BJ (cell line): ENCODE measurements around the gene SFRP5. TPM values are rescaled to one million over a fixed set of nuclear protein-coding genes. Genes with fewer than 3 reads are reported as not detected.

Experiments used
- CTCF ChIA-PET: fragments of 350-600 bp; formaldehyde crosslinking; extraction: SDS; loops from one replicate; lab custom pipeline; 2021; ENCODE audit warnings: antibody characterized with exemption, inconsistent platforms; lab: Yijun Ruan, JAX
- POLR2A ChIA-PET: fragments of 300-600 bp; sonication (Branson Sonifier 250); formaldehyde crosslinking; extraction: SDS; loops from one replicate; lab custom pipeline; 2021; ENCODE audit warnings: antibody characterized with exemption; lab: Charles Lee
- DNase-seq: peaks from one replicate; pipeline ENCODE4 v3.0.0-alpha.2; 2011; ENCODE audit warnings: low read depth
- H3K27me3 ChIP-seq: 2 replicates; pipeline ENCODE4 v1.6.0; 2011; ENCODE audit warnings: low read length; ENCODE audit not compliant: control insufficient read depth, insufficient read depth
- H3K36me3 ChIP-seq: 2 replicates; pipeline ENCODE4 v1.5.1; 2011; ENCODE audit warnings: low read length; ENCODE audit not compliant: control insufficient read depth, insufficient read depth
- H3K4me3 ChIP-seq: 2 replicates; pipeline ENCODE4 v1.5.1; 2011; ENCODE audit warnings: low read depth, mild to moderate bottlenecking, control low read depth, low read length
- CTCF ChIP-seq: IDR thresholded peaks from 2 replicates; pipeline ENCODE4 v1.5.1; 2011; ENCODE audit warnings: low read depth, mild to moderate bottlenecking, control low read depth, inconsistent platforms, low read length, moderate library complexity; ENCODE audit not compliant: insufficient read depth
- polyA plus RNA-seq: library from polyadenylated mRNA; depleted of rRNA; stranded (reverse); fragments of >200 nt; gene quantifications from 2 replicates; pipeline ENCODE4 v1.2.3, GENCODE V29; 2011

SFRP5 gene
- polyA plus RNA-seq, 1 experiment = not detected

DNA sequence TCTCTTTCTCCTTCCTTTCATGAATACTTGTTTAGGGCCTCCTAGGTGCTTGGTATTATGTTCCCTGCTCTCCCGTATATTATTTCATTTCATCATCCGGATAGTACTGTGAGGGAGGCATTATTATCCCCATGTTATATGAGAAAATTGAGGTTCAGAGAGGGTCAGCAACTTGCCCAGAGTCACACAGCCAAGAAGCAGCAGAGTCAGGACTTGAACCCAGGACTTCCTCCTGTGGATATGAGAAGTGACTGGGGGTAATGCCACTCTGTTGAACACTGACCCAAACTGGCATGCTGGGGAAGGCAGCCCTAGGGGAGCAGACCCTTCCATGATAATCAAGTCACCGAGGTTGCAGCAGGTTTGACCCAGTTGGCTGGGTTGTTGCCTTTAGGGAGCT, 8.2 kb upstream of the SFRP5 start:
- ChIA-PET CTCF (interaction anchor here (1.2 to 6.2 kb wide), 2 partner anchors 13 to 262 kb away, joined by 3 to 40 read pairs; no protein-coding TSS in a partner anchor), POLR2A (no interaction called here)
- 0 out of 2 replicates have a peak, but pooled peaks cover 1% of the 10 kb centered on the region for H3K27me3 ChIP-seq
- H3K36me3 ChIP-seq = no peaks in the 10 kb centered on the region
- no peak for TF ChIP-seq CTCF
- no peak for DNase-seq
- H3K4me3 ChIP-seq = no peak overlapping the region

DNA sequence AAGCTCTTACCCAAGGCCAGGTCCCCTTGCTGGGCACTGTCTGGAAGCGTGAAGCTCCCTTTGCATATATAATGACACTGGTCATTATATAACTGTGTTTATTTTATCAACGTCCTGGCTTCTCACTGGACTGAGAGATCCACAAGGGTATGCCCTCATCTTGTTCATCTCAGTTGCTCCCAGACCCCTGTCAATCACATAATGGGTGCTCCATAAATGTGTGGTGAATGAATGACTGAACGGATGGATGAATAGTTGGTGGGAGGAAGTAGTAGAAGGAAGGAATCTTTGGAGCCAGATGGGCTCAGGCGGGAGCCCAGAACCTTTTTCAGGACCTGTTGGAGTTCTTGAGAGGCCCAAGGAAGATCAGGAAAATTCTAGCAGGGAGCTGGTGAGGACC, 7.7 kb upstream of the SFRP5 start:
- Histone ChIP-seq H3K4me3 (no peak overlapping the region), H3K36me3 (no peaks in the 10 kb centered on the region), H3K27me3 (0 out of 2 replicates have a peak, but pooled peaks cover 1% of the 10 kb centered on the region)
- ChIA-PET CTCF (interaction anchor here (1.6 to 6.2 kb wide), 2 partner anchors 12 to 13 kb away, joined by 5 to 40 read pairs; no protein-coding TSS in a partner anchor), POLR2A (no interaction called here)
- DNase-seq = no peak
- TF ChIP-seq CTCF = no peak

DNA sequence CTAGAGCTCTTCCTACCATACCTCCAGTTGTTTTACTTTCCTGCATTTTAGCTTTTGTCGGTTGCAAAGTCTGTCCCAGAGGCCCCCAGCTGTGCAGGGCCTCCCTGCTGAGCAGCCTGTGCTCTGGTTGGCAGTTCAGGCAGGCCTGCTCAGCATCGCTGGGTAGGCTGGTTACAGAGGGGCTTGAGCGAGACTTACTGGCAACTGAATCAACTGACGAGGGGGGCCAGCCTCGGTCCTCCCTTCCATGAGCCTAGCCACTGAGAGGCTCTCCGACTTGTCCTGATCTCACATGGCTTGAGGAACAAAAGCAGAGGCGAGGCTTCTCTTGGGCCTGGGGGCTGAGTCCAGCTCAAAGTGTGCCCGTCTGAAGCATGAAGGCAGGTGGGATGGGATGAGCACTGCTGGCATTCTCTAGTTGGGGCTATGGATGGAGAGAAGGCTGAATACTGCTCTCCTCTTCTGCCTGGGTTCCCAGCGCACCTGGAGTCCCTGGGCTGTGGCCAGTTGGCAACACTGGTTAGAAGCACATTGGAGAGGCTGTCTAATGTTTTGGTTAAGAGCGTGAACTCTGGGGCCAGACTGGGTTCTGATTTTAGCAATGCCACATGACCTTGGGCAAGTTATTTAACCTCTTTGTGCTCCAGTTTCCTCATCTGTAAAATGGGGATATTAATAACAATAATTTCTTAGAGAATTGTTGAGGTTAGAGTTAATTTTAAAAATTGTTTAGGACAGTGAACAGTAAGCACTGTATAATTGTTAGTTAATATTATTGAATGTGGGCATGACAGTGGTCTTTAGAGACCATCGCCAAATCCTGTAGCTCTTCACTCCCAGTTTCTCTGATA, 6.9 kb upstream of the SFRP5 start:
- TF ChIP-seq CTCF = no peak
- CTCF ChIA-PET = interaction anchor here (1.6 to 6.2 kb wide), 2 partner anchors 11 to 14 kb away, joined by 5 to 40 read pairs; no protein-coding TSS in a partner anchor
- no peaks in the 10 kb centered on the region for H3K36me3 ChIP-seq
- no peak for DNase-seq
- no peak overlapping the region for H3K4me3 ChIP-seq
- POLR2A ChIA-PET = no interaction called here
- 0 out of 2 replicates have a peak, but pooled peaks cover 1% of the 10 kb centered on the region for H3K27me3 ChIP-seq

DNA sequence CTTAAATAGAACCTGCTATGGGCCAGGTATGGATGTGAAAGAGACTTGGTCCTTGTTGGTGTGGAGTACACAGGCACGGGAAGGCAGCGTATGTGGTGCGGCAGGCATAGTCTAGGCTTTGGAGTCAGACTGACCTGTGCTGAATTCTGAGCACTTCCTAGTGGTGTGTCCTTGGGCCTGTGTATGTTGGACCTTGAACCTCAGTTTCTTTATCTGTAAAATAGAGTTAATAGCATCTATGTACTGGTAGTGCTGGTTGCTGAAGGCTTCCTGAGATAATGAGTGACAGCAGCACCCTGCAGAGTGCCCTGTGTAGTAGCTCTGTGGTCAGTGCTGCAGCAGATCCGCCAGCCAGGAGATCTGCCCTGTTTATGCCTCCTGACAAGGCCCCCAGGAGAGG, 5.3 kb upstream of the SFRP5 start:
- no peak overlapping the region for H3K4me3 ChIP-seq
- DNase-seq = no peak
- no peak for TF ChIP-seq CTCF
- H3K27me3 ChIP-seq = peaks cover 15% of the 10 kb centered on the region
- H3K36me3 ChIP-seq = no peaks in the 10 kb centered on the region
- POLR2A ChIA-PET = no interaction called here
- CTCF ChIA-PET = interaction anchor here (1.0 to 6.2 kb wide), 2 partner anchors 16 to 18 kb away, joined by 3 to 40 read pairs; no protein-coding TSS in a partner anchor

DNA sequence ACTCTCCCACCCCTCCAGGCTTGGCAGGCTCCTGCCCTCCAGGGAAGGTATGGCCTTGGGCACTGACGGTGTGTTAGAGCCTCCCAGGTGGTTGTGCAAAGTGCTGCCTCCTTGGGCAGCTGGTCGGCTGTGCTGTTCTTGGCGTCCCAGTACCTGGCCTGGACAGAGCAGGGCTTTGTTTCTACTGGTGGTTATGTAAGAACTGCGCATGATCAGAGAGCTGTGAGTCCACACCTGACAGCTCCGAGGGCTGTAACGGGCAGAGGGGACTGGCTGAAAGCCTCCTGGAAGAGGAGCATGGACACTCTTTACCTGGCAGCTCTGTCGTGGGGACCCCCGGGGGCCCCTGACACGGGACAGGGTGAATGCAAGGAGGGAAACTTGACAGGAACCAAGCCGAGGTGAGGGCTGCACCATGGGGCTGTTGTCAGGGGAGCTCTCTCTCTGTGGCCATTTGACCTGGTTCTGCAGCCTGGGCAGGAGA, 3.1 kb upstream of the SFRP5 start:
- Histone ChIP-seq H3K36me3 (no peaks in the 10 kb centered on the region), H3K27me3 (peaks cover 28% of the 10 kb centered on the region), H3K4me3 (no peak overlapping the region)
- CTCF ChIA-PET = interaction anchor here (0.7 to 1.8 kb wide), 3 partner anchors 11 to 17 kb away, joined by 3 read pairs; no protein-coding TSS in a partner anchor
- no peak for DNase-seq
- no peak for TF ChIP-seq CTCF
- POLR2A ChIA-PET = no interaction called here
